HepG2 (cell line): ENCODE measurements around the gene PCBP4. TPM values are rescaled to one million over a fixed set of nuclear protein-coding genes. Genes with fewer than 3 reads are reported as not detected.

Source experiments
- ARNT ChIP-seq: fragments of 450-650 bp; IDR thresholded peaks from 2 replicates; pipeline ENCODE4 v1.6.1; 2017
- ASH2L ChIP-seq: fragments of 300-600, 200-600 bp; sonication (generic); IDR thresholded peaks from 2 replicates; pipeline ENCODE4 v1.7.0; 2017; ENCODE audit warnings: low read depth, mild to moderate bottlenecking, moderate library complexity, mixed read lengths, low read length; ENCODE audit not compliant: insufficient read length
- ATAD3A ChIP-seq: sonication (generic); formaldehyde crosslinking; IDR thresholded peaks from 2 replicates; pipeline ENCODE4 v1.4.0; 2020; ENCODE audit warnings: missing genetic modification reagents
- ATF7 ChIP-seq, 2 experiments: fragments of 450-650 bp in 1 of 2; sonication (generic) in 1 of 2; formaldehyde crosslinking in 1 of 2; IDR thresholded peaks; 2 replicates each; pipeline versions ENCODE4 v1.4.0 to v1.6.1; 2016 to 2020; ENCODE audit warnings: antibody characterized with exemption in 1 of 2, mild to moderate bottlenecking in 1 of 2, missing genetic modification reagents in 1 of 2
- BCL3 ChIP-seq: sonication (generic); formaldehyde crosslinking; IDR thresholded peaks from 2 replicates; pipeline ENCODE4 v1.5.1; 2020; ENCODE audit warnings: mild to moderate bottlenecking, missing genetic modification reagents, moderate library complexity
- BRF2 ChIP-seq: sonication (generic); formaldehyde crosslinking; IDR thresholded peaks from 2 replicates; pipeline ENCODE4 v1.8.1; 2022; ENCODE audit warnings: mild to moderate bottlenecking, missing genetic modification reagents
- HCFC1 ChIP-seq: fragments of 150-350 bp; IDR thresholded peaks from 2 replicates; pipeline ENCODE4 v1.6.1; 2014; ENCODE audit warnings: low read depth, low read length
- HOXA7 ChIP-seq: sonication (generic); formaldehyde crosslinking; IDR thresholded peaks from 2 replicates; pipeline ENCODE4 v1.8.1; 2022; ENCODE audit warnings: mild to moderate bottlenecking, missing genetic modification reagents, moderate library complexity
- ISL2 ChIP-seq: sonication (generic); formaldehyde crosslinking; IDR thresholded peaks from 2 replicates; pipeline ENCODE4 v1.5.0; 2020; ENCODE audit warnings: missing genetic modification reagents
- MED1 ChIP-seq: sonication (generic); formaldehyde crosslinking; IDR thresholded peaks from 2 replicates; pipeline ENCODE4 v1.4.0; 2020; ENCODE audit warnings: missing genetic modification reagents
- NCOR1 ChIP-seq: fragments of 200-600 bp; sonication (generic); IDR thresholded peaks from 2 replicates; pipeline ENCODE4 v1.7.0; 2017; ENCODE audit warnings: antibody characterized with exemption, low read length, borderline replicate concordance
- SKIL ChIP-seq: sonication (generic); formaldehyde crosslinking; IDR thresholded peaks from 2 replicates; pipeline ENCODE4 v1.8.0; 2022; ENCODE audit warnings: missing genetic modification reagents, mild to moderate bottlenecking, moderate library complexity, borderline replicate concordance
- TEAD3 ChIP-seq: optimal IDR thresholded peaks from 2 replicates; pipeline ENCODE3; 2016; ENCODE audit warnings: borderline replicate concordance
- ZNF343 ChIP-seq: sonication (generic); formaldehyde crosslinking; IDR thresholded peaks from 2 replicates; pipeline ENCODE4 v1.4.0; 2020; ENCODE audit warnings: mild to moderate bottlenecking, missing genetic modification reagents
- ZNF607 ChIP-seq: sonication (generic); formaldehyde crosslinking; IDR thresholded peaks from 2 replicates; pipeline ENCODE4 v1.5.1; 2020; ENCODE audit warnings: missing genetic modification reagents, mild to moderate bottlenecking, borderline replicate concordance
- ZNF761 ChIP-seq: sonication (generic); formaldehyde crosslinking; conservative IDR thresholded peaks from 2 replicates; pipeline ENCODE4 v1.4.0; 2020; ENCODE audit warnings: mild to moderate bottlenecking, missing genetic modification reagents
- ZNF816 ChIP-seq: sonication (generic); formaldehyde crosslinking; IDR thresholded peaks from 2 replicates; pipeline ENCODE4 v1.8.0; 2022; ENCODE audit warnings: missing genetic modification reagents, mild to moderate bottlenecking, borderline replicate concordance
- polyA plus RNA-seq, 8 experiments: library from polyadenylated mRNA; depleted of rRNA in 3 of 8; stranded (reverse) in 7 of 8; unstranded in 1 of 8; fragments of >200 nt; fragmentation: Illumina TruSeq in 4 of 8; extraction: Trizol in 4 of 8; gene quantifications; 2 replicates each; pipeline versions ENCODE4 v1.2.1 to v1.2.3, GENCODE V29; 2011 to 2016; ENCODE audit warnings: low read depth in 4 of 8, missing spikeins in 1 of 8, mixed read lengths in 1 of 8; ENCODE audit not compliant: insufficient read depth in 1 of 8
- total RNA-seq, 5 experiments: library from RNA; depleted of rRNA; stranded (reverse); fragments of >200 nt; fragmentation: Illumina TruSeq; extraction: Trizol; gene quantifications; 2 replicates each; pipeline ENCODE4 v1.2.3, GENCODE V29; 2016; ENCODE audit warnings: low read depth in 1 of 5
- TF ChIP-seq, protein P1 (sequence below): sonication (generic); formaldehyde crosslinking; IDR thresholded peaks from 2 replicates; pipeline ENCODE4 v1.4.0; 2020; ENCODE audit warnings: mild to moderate bottlenecking, missing genetic modification reagents, borderline replicate concordance
- TF ChIP-seq, protein P2 (sequence below): sonication (generic); formaldehyde crosslinking; IDR thresholded peaks from 2 replicates; pipeline ENCODE4 v1.4.0; 2020; ENCODE audit warnings: missing genetic modification reagents

Gene PCBP4
- total and polyA plus RNA-seq, 2 of the 13 experiments (the other 11 are each of a cell fraction or from before 2014, with no cell fraction given): 36.8 to 51.3 TPM

GRCh38 chr3:51983578-51984268 lies 16.5 kb upstream of the PCBP4 start (continued):
- TF ChIP-seq BCL3 (CRISPR knock-in tag): no peak
- TF ChIP-seq TEAD3 (CRISPR knock-in tag): no peak
- TF ChIP-seq ARNT: no peak
- peak; percentile 13; the same call in 1 of the 2 replicates for TF ChIP-seq ZNF816
- no peak for TF ChIP-seq SKIL (CRISPR knock-in tag)
- no peak for TF ChIP-seq ATAD3A (CRISPR knock-in tag)
- TF ChIP-seq HOXA7 (CRISPR knock-in tag): no peak
- no peak; the same call in 1 of the 2 replicates for TF ChIP-seq ZNF761
- no peak; the same call in 1 of the 2 replicates for TF ChIP-seq NCOR1
- peak; percentile 18 for TF ChIP-seq ASH2L
- TF ChIP-seq ZNF343: no peak
- TF ChIP-seq, protein P1, sequence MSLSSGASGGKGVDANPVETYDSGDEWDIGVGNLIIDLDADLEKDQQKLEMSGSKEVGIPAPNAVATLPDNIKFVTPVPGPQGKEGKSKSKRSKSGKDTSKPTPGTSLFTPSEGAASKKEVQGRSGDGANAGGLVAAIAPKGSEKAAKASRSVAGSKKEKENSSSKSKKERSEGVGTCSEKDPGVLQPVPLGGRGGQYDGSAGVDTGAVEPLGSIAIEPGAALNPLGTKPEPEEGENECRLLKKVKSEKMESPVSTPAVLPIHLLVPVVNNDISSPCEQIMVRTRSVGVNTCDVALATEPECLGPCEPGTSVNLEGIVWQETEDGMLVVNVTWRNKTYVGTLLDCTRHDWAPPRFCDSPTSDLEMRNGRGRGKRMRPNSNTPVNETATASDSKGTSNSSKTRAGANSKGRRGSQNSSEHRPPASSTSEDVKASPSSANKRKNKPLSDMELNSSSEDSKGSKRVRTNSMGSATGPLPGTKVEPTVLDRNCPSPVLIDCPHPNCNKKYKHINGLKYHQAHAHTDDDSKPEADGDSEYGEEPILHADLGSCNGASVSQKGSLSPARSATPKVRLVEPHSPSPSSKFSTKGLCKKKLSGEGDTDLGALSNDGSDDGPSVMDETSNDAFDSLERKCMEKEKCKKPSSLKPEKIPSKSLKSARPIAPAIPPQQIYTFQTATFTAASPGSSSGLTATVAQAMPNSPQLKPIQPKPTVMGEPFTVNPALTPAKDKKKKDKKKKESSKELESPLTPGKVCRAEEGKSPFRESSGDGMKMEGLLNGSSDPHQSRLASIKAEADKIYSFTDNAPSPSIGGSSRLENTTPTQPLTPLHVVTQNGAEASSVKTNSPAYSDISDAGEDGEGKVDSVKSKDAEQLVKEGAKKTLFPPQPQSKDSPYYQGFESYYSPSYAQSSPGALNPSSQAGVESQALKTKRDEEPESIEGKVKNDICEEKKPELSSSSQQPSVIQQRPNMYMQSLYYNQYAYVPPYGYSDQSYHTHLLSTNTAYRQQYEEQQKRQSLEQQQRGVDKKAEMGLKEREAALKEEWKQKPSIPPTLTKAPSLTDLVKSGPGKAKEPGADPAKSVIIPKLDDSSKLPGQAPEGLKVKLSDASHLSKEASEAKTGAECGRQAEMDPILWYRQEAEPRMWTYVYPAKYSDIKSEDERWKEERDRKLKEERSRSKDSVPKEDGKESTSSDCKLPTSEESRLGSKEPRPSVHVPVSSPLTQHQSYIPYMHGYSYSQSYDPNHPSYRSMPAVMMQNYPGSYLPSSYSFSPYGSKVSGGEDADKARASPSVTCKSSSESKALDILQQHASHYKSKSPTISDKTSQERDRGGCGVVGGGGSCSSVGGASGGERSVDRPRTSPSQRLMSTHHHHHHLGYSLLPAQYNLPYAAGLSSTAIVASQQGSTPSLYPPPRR: no peak
- TF ChIP-seq ATF7 (IDR thresholded peaks at IDR 0.05): no peak
- no peak for TF ChIP-seq ATF7 (CRISPR knock-in tag; IDR thresholded peaks at IDR 0.05)
- TF ChIP-seq BRF2 (CRISPR knock-in tag): no peak
- TF ChIP-seq MED1: no peak
- 0 out of 2 replicates have a peak, but pooled peaks have one; percentile 7 for TF ChIP-seq ISL2 (CRISPR knock-in tag)
- TF ChIP-seq, protein P2, sequence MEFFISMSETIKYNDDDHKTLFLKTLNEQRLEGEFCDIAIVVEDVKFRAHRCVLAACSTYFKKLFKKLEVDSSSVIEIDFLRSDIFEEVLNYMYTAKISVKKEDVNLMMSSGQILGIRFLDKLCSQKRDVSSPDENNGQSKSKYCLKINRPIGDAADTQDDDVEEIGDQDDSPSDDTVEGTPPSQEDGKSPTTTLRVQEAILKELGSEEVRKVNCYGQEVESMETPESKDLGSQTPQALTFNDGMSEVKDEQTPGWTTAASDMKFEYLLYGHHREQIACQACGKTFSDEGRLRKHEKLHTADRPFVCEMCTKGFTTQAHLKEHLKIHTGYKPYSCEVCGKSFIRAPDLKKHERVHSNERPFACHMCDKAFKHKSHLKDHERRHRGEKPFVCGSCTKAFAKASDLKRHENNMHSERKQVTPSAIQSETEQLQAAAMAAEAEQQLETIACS (CRISPR knock-in tag): no peak
- TF ChIP-seq ZNF607 (CRISPR knock-in tag): peak; percentile 0; the same call in 1 of the 2 replicates
- TF ChIP-seq HCFC1: no peak
